AG10803 (cell line): ENCODE data around the gene ARPC2.
A peak's percentile ranks its signal among the peaks of the same experiment; 100 is the strongest.

Source experiments
- DNase-seq: peaks from one replicate; pipeline ENCODE4 v3.0.0; 2010; ENCODE audit warnings: low read depth
- H3K4me3 ChIP-seq: 2 replicates; pipeline ENCODE4 v1.5.1; 2011; ENCODE audit warnings: mild to moderate bottlenecking, low read length, control low read depth
- TF ChIP-seq, protein P1 (sequence below): conservative IDR thresholded peaks from 2 replicates; pipeline ENCODE4 v1.5.1; 2011; ENCODE audit warnings: mild to moderate bottlenecking, low read length, control low read depth, inconsistent platforms

ARPC2 gene

DNA sequence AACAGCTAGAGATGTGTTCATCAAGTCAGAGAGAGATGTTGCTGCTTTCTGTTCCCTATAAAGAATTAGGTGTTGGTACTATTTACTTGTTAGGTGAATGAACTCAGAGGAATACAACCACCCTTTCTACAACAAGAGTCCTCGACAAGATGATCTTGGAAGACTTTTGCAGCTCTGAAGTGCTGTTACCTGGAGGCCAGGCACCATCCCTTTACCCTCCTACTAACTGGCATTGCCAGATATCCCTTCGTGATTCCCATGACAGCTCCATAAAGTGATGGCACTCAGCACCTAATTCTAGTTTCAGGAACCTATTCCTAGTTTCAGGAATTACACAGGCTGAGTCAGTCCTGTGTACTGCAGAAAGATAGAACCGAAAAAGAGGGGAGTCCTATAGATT, 9.9 kb downstream of the ARPC2 start:
- DNase-seq = no peak
- H3K4me3 ChIP-seq = no peak overlapping the region
- TF ChIP-seq, protein P1, sequence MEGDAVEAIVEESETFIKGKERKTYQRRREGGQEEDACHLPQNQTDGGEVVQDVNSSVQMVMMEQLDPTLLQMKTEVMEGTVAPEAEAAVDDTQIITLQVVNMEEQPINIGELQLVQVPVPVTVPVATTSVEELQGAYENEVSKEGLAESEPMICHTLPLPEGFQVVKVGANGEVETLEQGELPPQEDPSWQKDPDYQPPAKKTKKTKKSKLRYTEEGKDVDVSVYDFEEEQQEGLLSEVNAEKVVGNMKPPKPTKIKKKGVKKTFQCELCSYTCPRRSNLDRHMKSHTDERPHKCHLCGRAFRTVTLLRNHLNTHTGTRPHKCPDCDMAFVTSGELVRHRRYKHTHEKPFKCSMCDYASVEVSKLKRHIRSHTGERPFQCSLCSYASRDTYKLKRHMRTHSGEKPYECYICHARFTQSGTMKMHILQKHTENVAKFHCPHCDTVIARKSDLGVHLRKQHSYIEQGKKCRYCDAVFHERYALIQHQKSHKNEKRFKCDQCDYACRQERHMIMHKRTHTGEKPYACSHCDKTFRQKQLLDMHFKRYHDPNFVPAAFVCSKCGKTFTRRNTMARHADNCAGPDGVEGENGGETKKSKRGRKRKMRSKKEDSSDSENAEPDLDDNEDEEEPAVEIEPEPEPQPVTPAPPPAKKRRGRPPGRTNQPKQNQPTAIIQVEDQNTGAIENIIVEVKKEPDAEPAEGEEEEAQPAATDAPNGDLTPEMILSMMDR = no peak

DNA sequence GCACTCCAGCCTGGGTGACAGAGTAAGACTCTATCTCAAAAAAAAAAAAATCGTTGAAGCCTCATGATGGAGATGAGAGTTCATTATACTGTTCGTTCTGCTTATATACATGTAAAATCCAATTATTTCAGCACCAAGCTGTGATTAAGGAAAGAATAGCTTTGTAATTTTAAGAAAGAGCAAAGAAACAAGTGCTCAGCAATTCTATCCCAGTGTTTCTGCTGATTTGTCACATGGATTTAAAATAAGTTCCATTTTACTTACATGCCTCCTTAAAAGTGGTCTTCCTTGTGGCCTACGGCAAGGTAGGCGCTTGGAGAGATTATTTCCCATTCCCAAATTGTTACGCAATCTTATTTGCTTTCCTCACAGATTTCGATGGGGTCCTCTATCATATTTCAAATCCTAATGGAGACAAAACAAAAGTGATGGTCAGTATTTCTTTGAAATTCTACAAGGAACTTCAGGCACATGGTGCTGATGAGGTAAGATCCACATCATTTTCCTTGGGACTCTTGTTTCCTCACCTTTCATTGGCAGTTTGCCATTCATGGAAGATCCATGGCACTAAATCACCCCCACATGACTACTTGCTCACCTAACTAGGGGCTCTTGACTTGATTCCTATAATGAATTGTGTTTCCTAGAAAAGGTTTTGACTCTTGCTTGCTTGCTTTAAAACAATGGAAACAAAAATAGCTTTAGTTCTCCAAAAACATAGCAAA, 11.5 kb downstream of the ARPC2 start:
- no peak for DNase-seq
- no peak overlapping the region for H3K4me3 ChIP-seq
- TF ChIP-seq, protein P1 = no peak

DNA sequence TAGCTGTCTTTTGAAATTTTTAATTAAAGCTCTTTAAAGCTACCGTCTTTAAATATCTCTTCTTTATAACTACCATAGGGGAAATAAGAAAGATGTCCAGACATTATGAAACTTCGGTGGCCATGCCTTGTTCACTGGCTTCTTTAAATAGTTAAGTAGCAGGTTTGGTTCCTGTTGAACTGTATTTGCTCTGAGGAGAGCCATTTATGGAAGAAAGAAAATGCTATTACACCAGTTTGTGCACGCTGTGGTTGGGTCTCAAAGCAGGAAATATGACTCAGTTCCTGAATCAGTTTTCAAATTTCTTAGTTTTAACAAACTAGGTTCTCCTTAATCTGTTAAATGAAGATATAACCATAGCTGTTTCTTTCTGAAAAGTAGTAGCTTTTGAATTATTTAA, 12.2 kb downstream of the ARPC2 start:
- H3K4me3 ChIP-seq = no peak overlapping the region
- TF ChIP-seq, protein P1 = no peak
- DNase-seq = peak; percentile 85

DNA sequence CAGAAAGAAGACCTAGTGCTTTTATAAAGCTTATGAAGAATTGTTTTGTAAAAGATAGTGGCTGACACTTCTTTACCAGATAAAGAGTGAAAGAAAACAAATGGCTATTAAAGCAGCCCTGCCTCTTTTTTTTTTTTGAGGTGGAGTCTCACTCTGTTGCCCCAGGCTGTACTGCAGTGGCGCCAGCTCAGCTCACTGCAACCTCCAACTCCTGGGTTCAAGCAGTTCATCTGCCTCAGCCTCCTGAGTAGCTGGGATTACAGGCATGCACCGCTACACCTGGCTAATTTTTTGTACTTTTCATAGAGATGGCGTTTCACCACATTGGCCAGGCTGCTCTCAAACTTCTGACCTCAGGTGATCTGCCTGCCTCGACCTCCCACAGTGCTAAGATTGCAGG, 12.9 kb downstream of the ARPC2 start:
- TF ChIP-seq, protein P1 = no peak
- no peak overlapping the region for H3K4me3 ChIP-seq
- DNase-seq = no peak

DNA sequence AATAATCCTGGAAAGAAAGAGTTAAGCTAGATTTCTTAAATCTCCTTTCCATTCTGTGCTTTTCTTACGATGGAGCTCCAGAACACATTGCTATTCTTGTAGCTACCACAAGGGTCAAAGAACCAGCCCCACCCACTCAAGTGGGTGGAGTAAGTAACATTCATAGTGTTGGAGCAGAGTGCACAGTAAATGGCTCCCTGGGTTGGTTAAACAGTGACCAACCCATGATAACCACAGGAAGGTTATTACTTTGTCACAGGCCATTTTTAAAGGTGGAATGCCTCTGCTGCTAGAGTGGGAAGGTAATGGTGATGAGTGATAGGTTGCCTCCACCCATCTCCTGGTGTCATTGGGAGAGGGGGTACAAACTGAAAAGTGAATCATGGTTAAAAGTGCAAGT, 13.9 kb downstream of the ARPC2 start:
- no peak overlapping the region for H3K4me3 ChIP-seq
- no peak for DNase-seq
- TF ChIP-seq, protein P1 = peak; percentile 12; the same call in 1 of the 2 replicates

DNA sequence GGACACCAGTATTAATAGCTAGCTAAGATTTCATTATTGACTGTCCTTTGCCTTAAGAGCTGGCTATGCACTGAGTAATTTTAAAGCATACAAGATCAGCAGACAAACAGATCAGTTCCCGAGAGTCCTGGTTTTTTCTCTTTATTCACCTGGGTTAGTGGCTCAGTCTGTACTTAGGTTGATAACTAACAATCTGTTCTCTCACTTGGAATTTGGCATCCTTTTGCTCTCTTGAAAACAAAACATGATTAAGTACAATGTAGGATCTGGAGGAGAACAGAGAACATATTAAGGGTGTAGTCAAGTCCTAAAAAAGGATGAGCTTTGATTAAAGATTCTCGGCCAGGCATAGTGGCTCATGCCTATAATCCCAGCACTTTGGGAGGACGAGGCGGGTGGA, 16.6 kb downstream of the ARPC2 start:
- H3K4me3 ChIP-seq = no peak overlapping the region
- DNase-seq = no peak
- TF ChIP-seq, protein P1 = no peak

DNA sequence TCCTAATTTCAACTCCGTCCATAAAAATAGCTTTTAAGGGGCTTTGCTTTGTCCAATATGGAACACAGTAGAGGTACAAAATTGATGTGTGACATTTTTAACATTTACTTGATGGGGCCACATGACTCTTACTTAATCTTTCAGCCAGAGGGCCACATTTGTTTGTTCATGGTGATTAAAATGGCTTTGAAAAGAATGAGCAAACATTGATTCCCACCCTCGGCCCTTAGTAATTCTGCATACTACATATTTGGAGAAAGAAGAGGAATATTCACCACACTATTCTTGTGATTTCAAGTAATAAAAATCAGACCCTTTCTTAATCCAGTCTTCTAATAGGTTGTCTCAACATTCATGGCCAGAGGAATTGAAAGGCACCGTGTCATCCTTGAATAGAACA, 17.5 kb downstream of the ARPC2 start:
- DNase-seq = no peak

More for the DNA sequence above, 17.5 kb downstream of the ARPC2 start:
- no peak overlapping the region for H3K4me3 ChIP-seq
- TF ChIP-seq, protein P1 = no peak
